K562 (cell line): ENCODE results near the gene GADL1. TPM values are rescaled to one million over a fixed set of nuclear protein-coding genes. Genes with fewer than 3 reads are reported as not detected.

Source experiments
- ATAC-seq: fragments of 200-7000 bp; cut with Tn5 transposase; 3 replicates; pipeline ENCODE4 v1.9.1; 2020; ENCODE audit warnings: moderate library complexity
- BruUV-seq: library from RNA; stranded (reverse); fragments of 400-500 nt; replicated peaks from 2 replicates; lab custom pipeline; 2021; lab: Mats Ljungman, UMichigan
- CTCF ChIA-PET: fragments of 300-600 bp; formaldehyde crosslinking; extraction: SDS; loops from one replicate; lab custom pipeline; 2021; ENCODE audit warnings: low intra/inter-chr PET ratio; lab: Yijun Ruan, JAX
- POLR2A ChIA-PET: fragments of 300-600, 350-650 bp; sonication (Branson Sonifier 250); formaldehyde crosslinking; extraction: SDS; loops from one replicate; lab custom pipeline; 2021; ENCODE audit warnings: antibody characterized with exemption, inconsistent platforms; lab: Yijun Ruan, JAX
- DNase-seq, 4 experiments: peaks; one replicate each; pipeline versions ENCODE4 v3.0.0 to v3.0.0-alpha.2; 2011 to 2018; ENCODE audit warnings: low spot score in 3 of 4, mixed read lengths in 3 of 4; ENCODE audit errors: extremely low read depth in 1 of 4
- FAIRE-seq: peaks from 2 replicates; lab custom pipeline; 2011; peaks lifted over from hg19 to GRCh38; lab: Jason Lieb, UNC
- H2AFZ ChIP-seq: 2 replicates; pipeline ENCODE4 v1.6.0; 2011; ENCODE audit warnings: low read depth, low read length, control low read depth, inconsistent platforms
- H3K27ac ChIP-seq: fragments of 200-600 bp; 3 replicates; pipeline ENCODE4 v1.8.0; 2011; ENCODE audit warnings: low read depth, mild to moderate bottlenecking, control low read depth, inconsistent platforms, low read length, moderate library complexity, mixed read lengths; ENCODE audit errors: extremely low read depth
- H3K27me3 ChIP-seq, 2 experiments: fragments of 300-600 bp in 1 of 2; 2 replicates in 1 of 2; 3 replicates in 1 of 2; pipeline versions ENCODE4 v1.6.0 to v1.8.0; 2011; ENCODE audit warnings: inconsistent platforms in 2 of 2, low read length in 2 of 2, mild to moderate bottlenecking in 1 of 2, mixed read lengths in 1 of 2, moderate library complexity in 1 of 2; ENCODE audit not compliant: control insufficient read depth in 2 of 2, insufficient read depth in 2 of 2
- H3K36me3 ChIP-seq: fragments of 300-600 bp; 3 replicates; pipeline ENCODE4 v1.8.0; 2011; ENCODE audit warnings: mild to moderate bottlenecking, low read length, inconsistent platforms; ENCODE audit not compliant: control insufficient read depth, insufficient read depth
- H3K4me1 ChIP-seq, 2 experiments: fragments of 200-600 bp in 1 of 2; replicated peaks in 1 of 2; 2 replicates in 1 of 2; 3 replicates in 1 of 2; pipeline versions ENCODE4 v1.5.1 to v1.8.0; 2011; ENCODE audit warnings: inconsistent platforms in 2 of 2, low read length in 2 of 2, mild to moderate bottlenecking in 1 of 2, mixed read lengths in 1 of 2, moderate library complexity in 1 of 2; ENCODE audit not compliant: control insufficient read depth in 2 of 2, insufficient read depth in 2 of 2
- H3K4me2 ChIP-seq: 2 replicates; pipeline ENCODE4 v1.6.1; 2011; ENCODE audit warnings: low read length, control low read depth, inconsistent platforms, mixed read lengths; ENCODE audit not compliant: insufficient read depth
- H3K4me3 ChIP-seq: fragments of 200-600 bp; sonication (generic), shearing (Covaris generic); 2 replicates; pipeline ENCODE4 v1.5.1; 2016; ENCODE audit warnings: control low read depth, inconsistent platforms
- H3K79me2 ChIP-seq: fragments of 200-600 bp; 3 replicates; pipeline ENCODE4 v1.8.0; 2011; ENCODE audit warnings: low read length, inconsistent platforms; ENCODE audit not compliant: control insufficient read depth, insufficient read depth
- H3K9ac ChIP-seq, 2 experiments: 2 replicates each; pipeline versions ENCODE4 v1.6.0 to v1.6.1; 2011; ENCODE audit warnings: low read depth in 2 of 2, low read length in 2 of 2, control low read depth in 1 of 2, inconsistent platforms in 1 of 2, mild to moderate bottlenecking in 1 of 2, mixed read lengths in 1 of 2; ENCODE audit not compliant: insufficient read depth in 1 of 2
- H3K9me1 ChIP-seq: one replicate; pipeline ENCODE4 v1.6.0; 2011; ENCODE audit warnings: inconsistent platforms, mild to moderate bottlenecking, low read length, moderate library complexity; ENCODE audit not compliant: control insufficient read depth, insufficient read depth
- H3K9me3 ChIP-seq: replicated peaks from 2 replicates; pipeline ENCODE4 v1.5.1; 2011; ENCODE audit warnings: low read depth, low read length, inconsistent platforms; ENCODE audit not compliant: control insufficient read depth, insufficient read depth
- H4K20me1 ChIP-seq: replicated peaks from 2 replicates; pipeline ENCODE4 v1.6.1; 2011; ENCODE audit warnings: low read length, inconsistent platforms, mixed read lengths; ENCODE audit not compliant: control insufficient read depth, insufficient read depth
- FOXK2 ChIP-seq, 2 experiments: fragments of 450-650 bp; IDR thresholded peaks in 1 of 2; conservative IDR thresholded peaks in 1 of 2; 2 replicates each; pipeline ENCODE4 v1.6.1; 2016; ENCODE audit warnings: low read depth in 2 of 2, mild to moderate bottlenecking in 1 of 2
- KLF16 ChIP-seq: IDR thresholded peaks from 2 replicates; pipeline ENCODE4 v1.6.1; 2016; ENCODE audit warnings: antibody characterized with exemption
- LEF1 ChIP-seq: fragments of 450-650 bp; IDR thresholded peaks from 2 replicates; pipeline ENCODE4 v1.6.1; 2016; ENCODE audit warnings: mild to moderate bottlenecking
- RAD21 ChIP-seq, 2 experiments: fragments of 250-450 bp in 1 of 2; fragments of 450-650 bp in 1 of 2; sonication (Bioruptor Pico) in 1 of 2; formaldehyde crosslinking in 1 of 2; IDR thresholded peaks in 1 of 2; conservative IDR thresholded peaks in 1 of 2; 2 replicates each; pipeline versions ENCODE4 v1.4.0 to v1.8.0; 2020 to 2022; ENCODE audit warnings: mild to moderate bottlenecking in 2 of 2, moderate library complexity in 1 of 2
- RCOR1 ChIP-seq, 2 experiments: IDR thresholded peaks; 2 replicates each; pipeline ENCODE4 v1.6.1; 2012; ENCODE audit warnings: low read depth in 2 of 2, low read length in 2 of 2, borderline replicate concordance in 1 of 2, improper control_type of control experiment in 1 of 2
- SMC3 ChIP-seq: conservative IDR thresholded peaks from 2 replicates; pipeline ENCODE4 v1.6.1; 2011; ENCODE audit warnings: low read depth, low read length, improper control_type of control experiment; ENCODE audit not compliant: insufficient read depth
- STAG1 ChIP-seq: sonication (generic); formaldehyde crosslinking; IDR thresholded peaks from 2 replicates; pipeline ENCODE4 v1.5.0; 2020; ENCODE audit warnings: missing genetic modification reagents, borderline replicate concordance
- ZNF124 ChIP-seq: sonication (generic); formaldehyde crosslinking; IDR thresholded peaks from 2 replicates; pipeline ENCODE4 v1.8.1; 2022; ENCODE audit warnings: missing genetic modification reagents
- ZNF24 ChIP-seq: fragments of 450-650 bp; IDR thresholded peaks from 2 replicates; pipeline ENCODE4 v1.6.1; 2016
- WGBS: fragments of 100-300 bp; shearing (Covaris generic); methylation state at CpG from one replicate; pipeline ENCODE4 v1.1.6; 2016; ENCODE audit warnings: low coverage, mixed read lengths; ENCODE audit not compliant: insufficient coverage; ENCODE audit errors: missing lambda C conversion rate; 5-methylcytosine and 5-hydroxymethylcytosine counted together
- in situ Hi-C: fragments of 300-500 bp; cut with MboI; formaldehyde crosslinking; loops from 4 replicates; pipeline ENCODE4 v1.15.0; 2018; ENCODE audit warnings: inconsistent platforms, mixed read lengths
- intact Hi-C: fragments of 100-400 bp; cut with micrococcal nuclease; formaldehyde crosslinking; loops from 2 replicates; pipeline ENCODE4 v1.14.2; 2022
- polyA plus RNA-seq, 8 experiments: library from polyadenylated mRNA; depleted of rRNA in 4 of 8; stranded (reverse) in 5 of 8; unstranded in 3 of 8; fragments of >200 nt; fragmentation: Nextera tagmentation in 2 of 8; fragmentation: Illumina TruSeq in 1 of 8; extraction: Ambion mirVana in 2 of 8; extraction: Trizol in 1 of 8; gene quantifications; 2 replicates each; pipeline versions ENCODE4 v1.2.1 to v1.2.3, GENCODE V29; 2011 to 2014; ENCODE audit warnings: inconsistent platforms in 1 of 8, missing spikeins in 1 of 8
- total RNA-seq, 7 experiments: library from RNA; depleted of rRNA in 6 of 7; stranded (reverse); fragments of >200 nt in 6 of 7; fragmentation: Illumina TruSeq in 2 of 7; extraction: Trizol in 2 of 7; gene quantifications; 2 replicates each; pipeline versions ENCODE4 v1.2.1 to v1.2.3, GENCODE V29; 2011 to 2021; ENCODE audit warnings: low replicate concordance in 1 of 7
- TF ChIP-seq, protein P1 (sequence below), 3 experiments: IDR thresholded peaks in 2 of 3; conservative IDR thresholded peaks in 1 of 3; 2 replicates each; pipeline ENCODE4 v1.5.1; 2011 to 2012; ENCODE audit warnings: low read length in 3 of 3, mild to moderate bottlenecking in 3 of 3, control low read depth in 2 of 3, improper control_type of control experiment in 1 of 3, inconsistent platforms in 1 of 3, low read depth in 1 of 3, mixed read lengths in 1 of 3, moderate library complexity in 1 of 3; ENCODE audit not compliant: insufficient read depth in 2 of 3
- TF ChIP-seq, protein P2 (sequence below): fragments of 450-650 bp; formaldehyde crosslinking; IDR thresholded peaks from 2 replicates; pipeline ENCODE4 v1.4.0; 2020; ENCODE audit warnings: mild to moderate bottlenecking, moderate library complexity
- TF ChIP-seq, protein P3 (sequence below): fragments of 250-450 bp; sonication (Bioruptor Pico); IDR thresholded peaks from 2 replicates; pipeline ENCODE4 v1.4.0; 2020

Gene GADL1
- total and polyA plus RNA-seq, 9 of the 15 experiments (the other 6 are each of a cell fraction or from before 2014, with no cell fraction given), result 0.07 TPM; not detected in 8

DNA sequence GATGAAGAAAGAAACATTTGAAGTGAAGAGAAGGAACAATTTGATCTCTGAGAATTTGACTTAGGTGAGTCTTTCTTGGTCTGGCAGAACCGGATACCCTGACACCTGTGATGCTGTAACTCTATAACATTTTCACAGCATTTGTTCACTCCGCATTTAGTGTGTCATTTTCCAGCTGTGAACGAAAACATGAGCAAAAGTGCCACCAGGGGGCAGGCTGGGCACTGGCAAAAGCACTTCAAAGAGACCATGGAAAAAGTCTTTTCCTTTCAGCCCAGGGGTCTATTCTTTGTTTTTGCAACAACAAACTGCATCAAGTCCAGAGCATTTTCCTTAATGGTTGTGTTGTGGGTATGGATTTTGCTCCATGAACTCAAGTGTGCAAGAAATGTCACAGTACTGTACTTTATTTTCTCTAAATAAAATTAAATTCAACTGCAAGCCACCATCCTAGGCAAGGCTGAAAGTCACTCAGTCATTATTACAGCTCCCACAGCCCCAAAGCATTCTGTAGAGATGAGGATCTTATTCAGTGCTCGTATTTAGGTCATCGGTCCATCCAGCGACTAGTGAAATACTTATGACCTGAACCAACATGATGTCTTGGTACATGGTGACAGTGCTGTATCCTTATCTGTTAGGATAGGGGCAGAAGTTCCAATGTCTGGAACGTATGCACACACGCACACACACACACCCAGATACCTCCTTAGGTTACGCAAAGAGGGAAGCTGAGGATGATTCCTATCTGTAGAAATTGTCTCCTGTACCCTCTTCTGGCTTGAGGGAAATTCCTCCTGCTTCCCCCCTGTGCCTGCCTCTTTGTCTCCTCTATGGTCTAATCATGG lies 125.5 kb downstream of the GADL1 start:
- Histone ChIP-seq H3K9ac (no peak overlapping the region), H3K9me1 (no peaks in the 10 kb centered on the region), H3K4me3 (no peak overlapping the region), H2AFZ (no peak overlapping the region), H3K9me3 (no peaks in the 10 kb centered on the region), H3K4me2 (no peak overlapping the region), H3K27ac (no peak overlapping the region), H3K36me3 (no peaks in the 10 kb centered on the region), H3K79me2 (no peaks in the 10 kb centered on the region), H3K4me1 (no peaks in the 10 kb centered on the region), H3K27me3 (no peaks in the 10 kb centered on the region), H4K20me1 (no peaks in the 10 kb centered on the region)
- peak; percentile 86 for FAIRE-seq
- ATAC-seq, result peak; percentile 67
- peak; percentile 34 to 72 (median 46) for DNase-seq
- intact Hi-C loops, result loop anchor here (2.0 kb wide), 1 partner anchor 1000 kb away; no protein-coding TSS in a partner anchor
- no TSS peak for BruUV-seq
- in situ Hi-C loops, result no loop called here
- POLR2A ChIA-PET, result no interaction called here
- CTCF ChIA-PET, result interaction anchor here (0.9 to 2.0 kb wide), 2 partner anchors 363 to 1000 kb away, joined by 4 to 8 read pairs; no protein-coding TSS in a partner anchor
- 2% methylated on average over 9 of the region's 9 CpGs for WGBS
- TF ChIP-seq STAG1 (CRISPR knock-in tag), result peak; percentile 22; the same call in 1 of the 2 replicates
- TF ChIP-seq LEF1, result 0 out of 2 replicates have a peak, but pooled peaks have one; percentile 25
- TF ChIP-seq, protein P1, sequence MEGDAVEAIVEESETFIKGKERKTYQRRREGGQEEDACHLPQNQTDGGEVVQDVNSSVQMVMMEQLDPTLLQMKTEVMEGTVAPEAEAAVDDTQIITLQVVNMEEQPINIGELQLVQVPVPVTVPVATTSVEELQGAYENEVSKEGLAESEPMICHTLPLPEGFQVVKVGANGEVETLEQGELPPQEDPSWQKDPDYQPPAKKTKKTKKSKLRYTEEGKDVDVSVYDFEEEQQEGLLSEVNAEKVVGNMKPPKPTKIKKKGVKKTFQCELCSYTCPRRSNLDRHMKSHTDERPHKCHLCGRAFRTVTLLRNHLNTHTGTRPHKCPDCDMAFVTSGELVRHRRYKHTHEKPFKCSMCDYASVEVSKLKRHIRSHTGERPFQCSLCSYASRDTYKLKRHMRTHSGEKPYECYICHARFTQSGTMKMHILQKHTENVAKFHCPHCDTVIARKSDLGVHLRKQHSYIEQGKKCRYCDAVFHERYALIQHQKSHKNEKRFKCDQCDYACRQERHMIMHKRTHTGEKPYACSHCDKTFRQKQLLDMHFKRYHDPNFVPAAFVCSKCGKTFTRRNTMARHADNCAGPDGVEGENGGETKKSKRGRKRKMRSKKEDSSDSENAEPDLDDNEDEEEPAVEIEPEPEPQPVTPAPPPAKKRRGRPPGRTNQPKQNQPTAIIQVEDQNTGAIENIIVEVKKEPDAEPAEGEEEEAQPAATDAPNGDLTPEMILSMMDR (IDR thresholded peaks at IDR 0.05 in 2 of 3, conservative IDR thresholded peaks at IDR 0.05 in 1 of 3; ENCODE audit: insufficient read depth in 2 of 3, low read depth in 1 of 3, low read length in 3 of 3), result peak; percentile 47 to 68 (median 68)
- 0 out of 2 replicates have a peak, but pooled peaks have one; percentile 13 for TF ChIP-seq ZNF24
- no peak for TF ChIP-seq KLF16
- TF ChIP-seq, protein P2, sequence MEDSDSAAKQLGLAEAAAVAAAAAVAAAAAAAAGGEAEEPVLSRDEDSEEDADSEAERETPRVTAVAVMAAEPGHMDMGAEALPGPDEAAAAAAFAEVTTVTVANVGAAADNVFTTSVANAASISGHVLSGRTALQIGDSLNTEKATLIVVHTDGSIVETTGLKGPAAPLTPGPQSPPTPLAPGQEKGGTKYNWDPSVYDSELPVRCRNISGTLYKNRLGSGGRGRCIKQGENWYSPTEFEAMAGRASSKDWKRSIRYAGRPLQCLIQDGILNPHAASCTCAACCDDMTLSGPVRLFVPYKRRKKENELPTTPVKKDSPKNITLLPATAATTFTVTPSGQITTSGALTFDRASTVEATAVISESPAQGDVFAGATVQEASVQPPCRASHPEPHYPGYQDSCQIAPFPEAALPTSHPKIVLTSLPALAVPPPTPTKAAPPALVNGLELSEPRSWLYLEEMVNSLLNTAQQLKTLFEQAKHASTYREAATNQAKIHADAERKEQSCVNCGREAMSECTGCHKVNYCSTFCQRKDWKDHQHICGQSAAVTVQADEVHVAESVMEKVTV (CRISPR knock-in tag), result peak; percentile 51; the same call in 1 of the 2 replicates
- no peak for TF ChIP-seq ZNF124 (CRISPR knock-in tag)
- TF ChIP-seq RAD21 (CRISPR knock-in tag; conservative IDR thresholded peaks at IDR 0.05 in 1 of 2, IDR thresholded peaks at IDR 0.05 in 1 of 2), result peak; percentile 78 to 81
- no peak for TF ChIP-seq FOXK2 (conservative IDR thresholded peaks at IDR 0.05 in 1 of 2, IDR thresholded peaks at IDR 0.05 in 1 of 2; ENCODE audit: low read depth in 2 of 2)
- TF ChIP-seq SMC3, result peak; percentile 67
- no peak for TF ChIP-seq RCOR1 (IDR thresholded peaks at IDR 0.05; ENCODE audit: borderline replicate concordance in 1 of 2, low read depth in 2 of 2, low read length in 2 of 2)
- TF ChIP-seq, protein P3, sequence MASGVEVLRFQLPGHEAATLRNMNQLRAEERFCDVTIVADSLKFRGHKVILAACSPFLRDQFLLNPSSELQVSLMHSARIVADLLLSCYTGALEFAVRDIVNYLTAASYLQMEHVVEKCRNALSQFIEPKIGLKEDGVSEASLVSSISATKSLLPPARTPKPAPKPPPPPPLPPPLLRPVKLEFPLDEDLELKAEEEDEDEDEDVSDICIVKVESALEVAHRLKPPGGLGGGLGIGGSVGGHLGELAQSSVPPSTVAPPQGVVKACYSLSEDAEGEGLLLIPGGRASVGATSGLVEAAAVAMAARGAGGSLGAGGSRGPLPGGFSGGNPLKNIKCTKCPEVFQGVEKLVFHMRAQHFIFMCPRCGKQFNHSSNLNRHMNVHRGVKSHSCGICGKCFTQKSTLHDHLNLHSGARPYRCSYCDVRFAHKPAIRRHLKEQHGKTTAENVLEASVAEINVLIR (CRISPR knock-in tag), result no peak
